ENCODE results near the gene LTBP2.

LTBP2 gene

GRCh38 chr14:74637178-74637550, 25.1 kb upstream of the LTBP2 start:
- DNase-seq, result no peak

- DNase-seq, result no peak
These were observed 24.6 kb upstream of the LTBP2 start for GRCh38 chr14:74636424-74637177.

- no peak for DNase-seq
These were observed 23.8 kb upstream of the LTBP2 start for GRCh38 chr14:74635847-74636246.

GRCh38 chr14:74634964-74635363, 22.9 kb upstream of the LTBP2 start:
- DNase-seq, result no peak

GRCh38 chr14:74634481-74634880, 22.4 kb upstream of the LTBP2 start:
- no peak for DNase-seq

GRCh38 chr14:74630881-74631690, 19.0 kb upstream of the LTBP2 start:
- no peak for DNase-seq

GRCh38 chr14:74628418-74628817, 16.4 kb upstream of the LTBP2 start:
- no peak for DNase-seq

- no peak for DNase-seq
These were observed 15.0 kb upstream of the LTBP2 start for GRCh38 chr14:74627076-74627475.

- DNase-seq, result no peak
These were observed 10.2 kb upstream of the LTBP2 start for GRCh38 chr14:74622257-74622656.

GRCh38 chr14:74621556-74621955, 9.5 kb upstream of the LTBP2 start:
- no peak for DNase-seq

- DNase-seq, result no peak
These were observed 8.9 kb upstream of the LTBP2 start for GRCh38 chr14:74620923-74621322.

- no peak for DNase-seq
These were observed 8.5 kb upstream of the LTBP2 start for GRCh38 chr14:74620497-74620921.

GRCh38 chr14:74619672-74620131, 7.7 kb upstream of the LTBP2 start:
- DNase-seq, result no peak

GRCh38 chr14:74618078-74618952, 6.3 kb upstream of the LTBP2 start:
- no peak for DNase-seq

- no peak for DNase-seq
These were observed 5.1 kb upstream of the LTBP2 start for GRCh38 chr14:74616996-74617700.

GRCh38 chr14:74616507-74616906, 4.5 kb upstream of the LTBP2 start:
- DNase-seq, result no peak

- DNase-seq, result no peak
These were observed 3.7 kb upstream of the LTBP2 start for GRCh38 chr14:74615735-74616134.

GRCh38 chr14:74614508-74615495, 2.8 kb upstream of the LTBP2 start:
- DNase-seq, result no peak

- DNase-seq, result no peak
These were observed 1.3 kb upstream of the LTBP2 start for GRCh38 chr14:74613211-74613914.

- peak; percentile 33 for DNase-seq
These were observed 449 bp upstream of the LTBP2 start for GRCh38 chr14:74612350-74613021.

Data from NCI-H2107 (cell line).